GM21423 (cell line): ENCODE measurements around the gene EXOC3L4.
A peak's percentile ranks its signal among the peaks of the same experiment; 100 is the strongest.

Experiments
- ATAC-seq: cut with Tn5 transposase; IDR thresholded peaks from one replicate; pipeline ENCODE4 v1.9.1; 2021; ENCODE audit warnings: mild to moderate bottlenecking, moderate library complexity; ENCODE audit not compliant: unreplicated experiment

The EXOC3L4 gene

DNA sequence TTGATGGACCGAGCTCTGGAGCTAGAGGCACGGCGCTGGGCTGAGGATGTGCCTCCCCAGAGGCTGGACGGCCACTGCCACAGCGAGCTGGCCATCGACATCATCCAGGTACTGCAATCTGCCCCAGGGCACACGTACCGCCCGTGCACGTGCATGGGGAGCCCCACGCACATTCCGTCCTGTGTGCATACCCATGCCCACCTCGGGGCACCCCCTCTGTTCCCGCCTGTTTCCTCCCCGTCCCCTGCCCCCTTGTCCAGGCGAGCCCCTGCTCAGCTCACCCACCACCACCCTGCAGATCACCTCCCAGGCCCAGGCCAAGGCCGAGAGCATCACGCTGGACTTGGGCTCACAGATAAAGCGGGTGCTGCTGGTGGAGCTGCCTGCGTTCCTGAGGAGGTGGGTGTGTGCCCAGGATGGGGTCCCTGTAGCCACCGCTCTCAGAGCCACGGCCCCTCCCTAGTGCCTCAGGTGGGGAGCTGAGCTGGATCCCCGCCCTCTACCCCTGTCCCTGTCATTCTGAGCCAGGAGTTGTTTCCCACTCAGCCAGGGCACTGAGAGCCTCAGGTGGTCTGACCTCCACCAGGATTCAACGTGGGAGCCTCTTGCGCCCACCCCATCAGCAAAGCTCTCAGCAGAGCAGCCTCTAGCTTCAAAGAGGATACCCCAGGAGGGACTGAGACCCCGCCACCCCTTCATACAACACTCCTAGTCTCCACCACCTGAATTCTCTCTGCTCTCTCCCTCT is 35.7 kb downstream of the EXOC3L4 start:
- ATAC-seq: no peak

DNA sequence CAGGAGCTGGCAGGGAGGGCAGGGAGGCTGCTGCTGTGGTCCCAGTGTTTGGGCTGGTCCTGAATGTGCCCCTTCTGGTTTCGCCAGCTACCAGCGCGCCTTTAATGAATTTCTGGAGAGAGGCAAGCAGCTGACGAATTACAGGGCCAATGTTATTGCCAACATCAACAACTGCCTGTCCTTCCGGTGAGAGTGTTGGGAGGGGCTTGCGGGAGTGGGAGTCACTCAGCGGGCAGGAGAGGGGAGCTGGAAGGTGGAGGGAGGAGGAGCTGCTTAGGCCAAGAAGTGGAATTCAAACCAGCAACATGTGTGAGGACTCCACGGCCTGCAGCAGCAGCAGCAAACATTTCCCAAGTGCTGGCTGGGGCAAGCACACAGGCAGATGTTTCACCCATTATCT is 36.4 kb downstream of the EXOC3L4 start:
- ATAC-seq: no peak

DNA sequence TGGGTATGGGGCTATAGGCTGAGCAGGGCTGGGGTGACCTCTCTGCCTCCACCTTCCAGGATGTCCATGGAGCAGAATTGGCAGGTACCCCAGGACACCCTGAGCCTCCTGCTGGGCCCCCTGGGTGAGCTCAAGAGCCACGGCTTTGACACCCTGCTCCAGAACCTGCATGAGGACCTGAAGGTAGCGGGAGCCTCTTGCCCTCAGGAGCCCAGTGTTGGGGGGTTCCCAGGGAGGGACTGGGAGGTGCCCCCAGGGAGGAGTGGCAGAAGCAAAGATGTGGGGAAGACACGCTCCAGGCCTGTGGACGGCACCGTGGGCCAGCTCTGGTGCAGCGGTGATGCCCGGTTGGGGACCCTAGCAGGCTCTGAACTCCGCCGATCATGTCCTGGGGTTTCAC is 37.1 kb downstream of the EXOC3L4 start:
- ATAC-seq: no peak

DNA sequence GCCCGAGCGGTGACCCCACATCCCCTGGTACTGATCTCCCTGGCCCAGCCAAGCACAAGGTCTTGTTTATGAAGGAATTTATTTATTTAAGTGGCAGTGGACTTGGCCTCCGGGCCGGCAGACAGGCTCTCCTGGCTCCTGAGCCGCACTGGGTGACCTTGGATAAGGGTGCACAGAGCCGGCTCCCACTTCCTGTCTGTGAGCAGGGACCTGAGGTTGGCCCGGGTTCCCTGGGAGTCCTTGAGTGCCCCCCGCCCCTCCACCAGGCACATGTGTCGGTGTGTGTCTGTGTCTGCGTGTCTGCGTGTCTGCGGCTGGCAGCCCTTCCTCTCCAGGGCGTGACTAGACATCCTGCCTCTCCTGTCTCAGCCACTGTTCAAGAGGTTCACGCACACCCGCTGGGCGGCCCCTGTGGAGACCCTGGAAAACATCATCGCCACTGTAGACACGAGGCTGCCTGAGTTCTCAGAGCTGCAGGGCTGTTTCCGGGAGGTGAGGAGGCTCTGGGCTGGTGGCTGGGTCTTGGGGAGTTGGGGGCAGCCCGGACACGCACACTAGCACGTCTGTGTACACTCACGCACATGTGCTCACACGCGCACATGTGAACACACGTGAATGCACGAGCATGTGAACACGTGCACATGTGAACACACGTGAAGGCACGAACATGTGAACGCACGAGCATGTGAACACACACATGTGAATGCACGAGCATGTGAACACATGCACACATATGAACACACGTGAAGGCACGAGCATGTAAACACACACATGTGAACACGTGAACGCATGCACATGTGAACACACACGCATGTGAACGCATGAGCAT is 38.1 kb downstream of the EXOC3L4 start:
- no peak for ATAC-seq

DNA sequence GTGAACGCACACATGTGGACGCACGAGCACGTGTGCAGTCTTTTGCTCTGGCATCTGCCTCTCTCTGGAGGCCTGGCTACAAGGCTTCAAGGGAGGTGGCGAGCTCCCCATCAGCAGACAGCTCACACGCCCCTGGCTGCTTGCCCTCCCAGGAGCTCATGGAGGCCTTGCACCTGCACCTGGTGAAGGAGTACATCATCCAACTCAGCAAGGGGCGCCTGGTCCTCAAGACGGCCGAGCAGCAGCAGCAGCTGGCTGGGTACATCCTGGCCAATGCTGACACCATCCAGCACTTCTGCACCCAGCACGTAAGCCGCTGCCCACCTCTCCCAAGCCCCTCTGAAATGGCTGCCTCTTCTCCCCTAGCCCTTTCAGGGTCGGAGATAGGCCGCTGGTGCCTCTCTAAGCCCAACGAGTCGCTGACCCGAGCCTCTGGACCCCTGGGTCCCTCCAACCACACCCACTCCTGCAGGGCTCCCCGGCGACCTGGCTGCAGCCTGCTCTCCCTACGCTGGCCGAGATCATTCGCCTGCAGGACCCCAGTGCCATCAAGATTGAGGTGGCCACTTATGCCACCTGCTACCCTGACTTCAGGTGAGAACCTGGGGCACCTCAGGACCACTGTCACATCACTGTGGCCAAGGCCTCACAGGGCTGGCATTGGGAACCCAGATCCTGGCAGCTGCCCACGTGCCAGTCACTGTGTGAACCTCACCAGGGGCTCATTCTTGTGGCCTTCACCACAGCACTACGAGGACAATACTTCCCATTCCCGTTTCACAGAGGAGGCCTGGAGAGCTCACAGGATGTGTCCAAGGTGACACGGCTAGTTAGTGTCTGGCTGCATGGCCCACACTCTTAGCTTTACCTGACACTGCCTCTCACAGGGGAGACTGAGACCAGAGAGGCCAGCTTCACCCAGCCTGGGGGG is 39.0 kb downstream of the EXOC3L4 start:
- no peak for ATAC-seq

DNA sequence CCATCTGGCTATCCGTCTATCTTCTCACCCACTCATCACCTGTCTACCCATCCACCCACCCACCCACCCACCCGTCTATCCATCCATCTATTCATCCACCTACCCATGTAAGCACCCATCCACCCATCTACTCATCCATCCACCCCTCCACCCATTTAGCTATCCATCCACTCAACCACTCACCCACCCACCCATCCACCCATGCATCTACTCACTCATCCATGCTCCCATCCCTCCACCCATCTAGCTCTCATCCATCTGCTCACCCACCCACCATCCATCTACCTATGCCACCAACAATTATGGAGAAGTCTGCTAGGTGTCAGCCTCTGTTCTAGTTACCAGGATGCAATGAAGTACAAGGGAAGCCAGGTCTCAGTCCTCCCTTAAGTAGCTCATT is 39.9 kb downstream of the EXOC3L4 start:
- no peak for ATAC-seq

DNA sequence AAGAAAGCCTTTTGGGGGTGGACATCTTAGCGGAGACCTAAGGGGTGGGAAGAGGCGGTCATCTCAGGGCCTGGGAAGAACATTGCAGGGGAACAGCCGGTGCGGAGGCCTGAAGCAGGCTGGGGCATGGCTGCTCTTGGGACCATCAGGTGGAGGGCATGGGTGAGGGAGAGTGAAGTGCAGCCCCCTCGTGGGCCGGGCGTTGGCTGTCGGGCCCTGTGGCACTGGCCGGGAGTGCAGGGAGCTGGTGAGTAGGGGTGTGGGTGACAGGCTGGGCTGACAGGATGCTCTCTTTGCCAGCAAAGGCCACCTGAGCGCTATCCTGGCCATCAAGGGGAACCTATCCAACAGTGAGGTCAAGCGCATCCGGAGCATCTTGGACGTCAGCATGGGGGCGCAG is 40.4 kb downstream of the EXOC3L4 start:
- no peak for ATAC-seq

DNA sequence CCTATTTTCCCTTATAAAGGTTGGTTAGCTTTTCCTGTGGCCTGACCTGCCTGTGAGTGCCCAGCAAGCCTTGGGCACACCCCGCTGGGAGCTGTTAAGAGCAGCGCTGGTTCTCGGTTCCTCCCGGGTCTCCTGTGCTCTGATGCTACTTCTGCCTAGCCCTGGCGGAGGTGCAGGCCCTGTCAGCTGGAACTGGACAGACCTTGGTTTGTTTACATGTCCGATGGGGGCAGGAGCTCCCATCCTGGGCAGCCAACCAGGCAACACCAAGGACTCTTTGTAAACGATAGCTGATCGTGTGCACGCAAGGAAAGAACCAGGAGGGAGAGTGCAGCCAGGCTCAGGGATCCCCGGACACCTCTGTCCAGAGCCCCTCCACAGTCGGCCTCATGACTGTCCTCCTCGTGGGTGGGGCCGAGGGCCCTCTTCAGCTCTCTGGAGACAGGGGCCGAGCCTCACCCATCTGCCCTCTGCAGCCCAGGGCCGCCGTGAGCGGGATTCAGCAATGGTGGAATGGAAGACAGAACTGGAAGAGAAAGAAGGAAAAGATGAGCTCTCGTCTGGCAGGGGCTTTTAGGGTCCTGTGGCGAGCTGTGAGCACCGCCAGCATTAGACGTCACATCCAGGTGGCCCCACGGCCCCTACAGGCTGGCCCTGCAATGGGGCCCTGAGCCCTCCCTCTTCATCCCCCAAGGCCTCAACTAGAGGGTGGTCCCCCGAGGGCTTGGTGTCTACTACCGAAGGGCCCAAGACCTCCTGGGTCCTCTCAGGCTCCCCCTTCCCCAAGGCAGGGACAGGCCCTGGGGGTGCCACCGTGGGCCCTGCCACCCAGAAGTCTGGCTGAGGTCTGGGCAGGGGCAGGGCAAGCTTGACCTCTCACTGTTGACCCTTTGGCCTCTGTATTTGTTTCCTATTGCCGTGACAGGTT is 41.1 kb downstream of the EXOC3L4 start:
- no peak for ATAC-seq

DNA sequence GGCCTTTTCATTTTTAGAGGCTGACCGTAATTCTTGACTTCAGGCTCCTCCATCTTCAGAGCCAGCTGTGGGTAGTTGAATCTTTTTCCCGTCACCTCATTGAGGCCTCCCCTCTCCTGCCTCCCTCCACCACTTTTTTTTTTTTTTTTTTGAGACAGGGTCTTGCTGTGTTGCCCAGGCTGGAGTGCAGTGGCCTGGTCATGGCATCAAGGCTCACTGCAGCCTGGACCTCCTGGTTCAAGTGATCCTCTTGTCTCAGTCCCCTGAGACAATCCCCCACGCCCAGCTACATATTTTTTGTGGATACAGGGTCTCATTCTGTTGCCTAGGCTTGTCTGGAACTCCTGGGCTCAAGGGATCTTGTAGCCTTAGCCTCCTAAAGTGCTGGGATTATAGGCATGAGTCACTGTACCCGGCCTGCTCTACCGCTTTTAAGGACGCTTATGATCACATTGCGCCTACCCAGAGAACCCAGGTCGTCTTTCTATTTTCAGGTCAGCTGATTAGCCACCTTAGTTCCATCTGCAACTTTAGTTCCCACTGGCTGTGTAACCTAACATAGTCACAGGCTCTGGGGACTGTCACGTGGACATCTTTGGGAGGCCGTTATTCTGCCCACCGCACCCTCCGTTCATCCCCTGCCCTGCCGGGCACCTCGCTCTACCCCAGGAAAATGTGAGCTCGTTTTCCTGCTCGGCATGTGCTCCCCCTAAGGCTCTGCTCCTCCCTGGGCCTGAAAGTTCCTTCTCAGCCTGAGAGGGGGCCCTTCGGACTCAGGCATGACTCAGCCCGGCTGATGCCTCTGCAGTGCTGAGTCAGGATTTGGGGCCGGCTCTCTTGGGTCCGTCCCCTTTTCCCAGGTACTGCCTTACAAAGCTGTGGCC is 42.1 kb downstream of the EXOC3L4 start:
- ATAC-seq: no peak

DNA sequence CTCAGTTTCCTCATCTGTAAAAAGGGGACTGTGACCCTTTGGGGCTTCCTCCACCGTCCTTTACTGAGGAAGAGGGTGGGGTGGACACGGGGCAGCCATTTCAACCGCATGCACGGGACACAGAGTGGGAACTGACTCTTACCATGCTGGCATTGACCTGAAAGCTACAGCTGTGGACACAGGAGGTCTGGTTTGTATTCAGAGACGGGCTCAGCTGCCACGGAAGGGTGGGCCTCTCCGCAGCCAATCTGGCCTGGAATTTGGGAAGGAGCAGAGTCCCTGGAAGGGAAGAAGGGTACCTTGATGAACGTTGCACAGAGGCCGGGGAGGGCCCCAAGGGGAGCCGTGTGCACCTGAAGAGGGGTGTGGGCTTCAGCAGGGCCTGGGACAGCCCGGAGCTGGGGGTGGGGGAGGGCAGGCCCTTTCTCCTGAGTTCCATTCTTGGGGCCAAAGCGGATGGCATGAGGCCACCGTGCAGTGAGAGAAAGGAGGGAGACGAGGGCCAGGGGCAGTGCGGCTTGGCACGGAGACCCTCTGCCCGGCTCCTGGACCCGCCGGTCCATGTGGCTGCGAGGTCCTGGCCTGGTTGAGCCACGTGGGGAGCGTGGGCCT is 43.3 kb downstream of the EXOC3L4 start:
- ATAC-seq: no peak

DNA sequence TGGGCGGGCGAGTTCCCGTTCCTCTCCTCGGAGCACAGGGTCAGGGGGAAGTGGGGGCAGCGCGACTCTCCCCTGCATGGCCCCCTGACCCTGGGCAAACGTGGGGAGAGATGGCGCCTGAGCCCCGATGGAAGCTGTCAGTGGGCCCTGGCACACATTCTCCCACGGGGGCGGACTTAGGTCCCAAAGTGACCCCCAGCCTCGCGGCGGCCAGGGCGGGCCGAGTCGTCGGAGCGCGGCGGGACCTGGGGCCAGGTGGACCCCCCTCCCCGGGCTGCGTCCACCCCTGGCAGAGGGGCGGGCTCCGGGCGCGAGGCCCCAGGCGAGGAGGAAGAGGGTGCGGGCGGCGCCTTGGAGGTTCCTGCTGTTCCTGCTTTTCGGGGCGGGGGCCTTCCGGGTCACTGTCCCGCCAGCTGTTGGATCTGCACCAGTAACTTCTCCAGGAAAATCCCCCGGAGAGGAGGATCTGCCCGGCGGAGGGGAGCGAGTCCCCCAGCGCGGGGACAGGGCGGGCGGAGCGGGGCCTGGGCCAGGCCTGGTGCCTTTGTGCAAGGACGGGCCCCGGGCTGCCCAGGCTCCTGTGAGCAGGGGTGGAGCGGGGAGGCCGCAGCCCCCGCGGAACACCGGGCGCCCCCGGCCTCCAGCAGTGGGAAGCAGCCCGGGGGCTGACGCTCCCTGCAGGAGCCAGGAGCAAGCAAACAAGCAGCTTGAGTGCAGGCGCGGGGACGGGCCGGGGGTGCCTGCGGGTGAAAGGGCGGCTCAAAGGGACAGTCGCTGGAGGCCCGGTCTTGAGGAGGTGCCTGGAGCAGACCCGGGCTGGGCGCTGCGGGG is 44.0 kb downstream of the EXOC3L4 start:
- no peak for ATAC-seq

DNA sequence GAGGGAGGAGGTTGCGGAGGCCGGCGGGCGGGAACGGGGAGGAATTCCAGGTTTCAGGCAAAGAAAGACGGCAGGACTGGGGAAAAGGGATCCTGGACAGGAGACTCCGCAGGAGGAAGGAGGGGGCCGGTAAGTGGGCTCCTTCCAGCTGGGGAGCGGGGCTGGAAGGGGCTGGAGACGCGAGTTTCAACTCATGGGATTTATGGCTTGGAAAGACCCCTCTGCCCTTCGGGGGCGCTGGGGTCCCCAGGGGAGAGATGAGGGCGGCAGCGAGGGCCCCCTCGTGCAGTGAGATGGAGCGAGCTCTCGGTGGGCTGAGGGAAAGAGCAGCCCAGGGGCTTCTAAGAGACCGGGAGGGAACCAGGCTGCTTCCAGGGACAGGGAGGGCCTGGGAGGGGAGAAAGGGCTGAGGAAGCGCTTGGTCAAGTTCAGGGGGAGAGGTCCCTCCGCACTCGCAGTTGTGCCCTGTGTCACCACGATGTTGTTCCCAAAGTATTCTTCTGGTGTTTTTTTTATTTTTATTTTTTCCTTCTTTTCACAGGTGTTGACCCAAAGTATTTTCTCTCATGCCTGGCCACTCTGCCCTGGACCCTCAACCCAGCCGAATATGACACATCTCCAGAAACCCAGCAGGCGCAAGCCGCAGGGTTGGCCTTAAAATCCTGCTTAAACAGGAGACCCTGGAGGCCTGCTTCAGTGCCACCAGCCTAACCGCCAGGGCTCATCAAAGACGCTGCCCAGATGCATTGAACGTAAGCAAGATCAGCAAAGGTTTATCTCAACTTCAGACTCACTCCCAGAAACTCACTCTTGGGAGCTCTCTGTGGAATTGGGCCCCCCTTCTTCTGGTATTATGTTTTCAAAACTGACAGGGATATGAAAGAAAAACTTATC is 44.9 kb downstream of the EXOC3L4 start:
- no peak for ATAC-seq

DNA sequence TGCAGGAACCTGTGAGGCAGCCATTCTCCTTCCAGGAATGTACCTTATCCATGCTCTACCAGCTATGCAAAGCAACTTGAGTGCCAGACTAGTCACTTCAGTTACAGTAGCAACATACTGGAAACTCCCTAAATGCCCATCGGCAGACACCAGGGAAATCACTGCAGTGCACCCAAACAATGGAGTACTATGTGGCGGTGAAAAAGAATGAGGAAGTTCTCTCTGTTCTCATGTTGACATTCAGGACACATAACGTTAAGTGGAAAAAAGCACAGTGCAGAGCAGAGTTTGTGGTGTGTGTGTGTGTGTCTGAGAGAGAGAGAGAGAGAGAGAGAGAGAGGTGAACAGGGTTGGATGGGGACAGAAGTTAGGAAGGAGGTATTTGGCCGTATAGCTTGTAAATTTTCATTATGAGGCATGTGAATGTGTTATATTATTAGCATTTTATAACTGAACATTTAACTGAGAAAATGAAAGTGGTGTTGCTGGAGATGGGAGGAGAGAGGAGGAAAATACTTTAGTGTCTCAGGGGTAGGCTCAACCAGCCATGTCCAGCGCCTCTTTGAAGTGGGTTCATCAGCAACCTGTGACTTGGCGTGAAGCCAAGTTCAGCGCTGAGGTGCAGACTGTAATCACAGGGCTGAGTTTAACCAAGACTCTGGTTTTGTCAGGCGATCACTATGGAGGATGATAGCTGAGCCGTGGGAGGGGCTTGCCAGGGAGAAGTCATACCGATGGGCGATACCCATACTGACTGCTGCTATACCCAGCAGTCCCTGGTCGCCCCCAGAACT is 46.0 kb downstream of the EXOC3L4 start:
- ATAC-seq: peak; percentile 56

DNA sequence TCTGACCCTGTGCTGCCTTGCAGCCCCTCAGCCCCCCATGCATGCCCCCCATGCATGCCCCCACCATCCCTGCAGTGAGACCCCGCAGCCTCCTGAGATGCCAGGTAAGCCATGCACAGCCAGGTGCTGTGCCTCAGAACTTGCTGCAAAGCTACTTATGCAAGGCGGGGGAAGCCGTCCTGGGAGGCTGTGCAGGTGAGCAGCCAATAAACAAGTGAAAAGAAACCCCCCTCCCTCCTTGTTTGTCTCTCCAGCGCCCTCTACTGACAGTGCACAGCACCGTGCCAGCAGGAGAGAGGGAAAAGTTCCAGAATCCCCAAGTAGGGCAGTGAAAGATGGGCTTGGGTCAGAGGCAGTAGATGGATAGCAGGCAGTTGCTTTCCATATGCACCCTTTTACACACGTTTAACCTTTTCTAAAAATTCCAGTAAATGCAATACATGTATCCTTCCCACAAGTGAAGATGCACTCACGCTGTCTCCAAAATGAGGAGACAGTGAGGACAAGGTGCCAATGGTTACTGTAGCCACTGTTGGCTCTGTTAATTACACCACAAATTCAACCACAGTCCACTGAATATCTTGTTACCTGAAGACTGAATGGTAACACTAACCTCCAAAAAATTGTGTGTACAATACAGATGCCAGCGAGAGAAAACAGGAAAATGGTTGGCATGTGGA is 46.7 kb downstream of the EXOC3L4 start:
- no peak for ATAC-seq

DNA sequence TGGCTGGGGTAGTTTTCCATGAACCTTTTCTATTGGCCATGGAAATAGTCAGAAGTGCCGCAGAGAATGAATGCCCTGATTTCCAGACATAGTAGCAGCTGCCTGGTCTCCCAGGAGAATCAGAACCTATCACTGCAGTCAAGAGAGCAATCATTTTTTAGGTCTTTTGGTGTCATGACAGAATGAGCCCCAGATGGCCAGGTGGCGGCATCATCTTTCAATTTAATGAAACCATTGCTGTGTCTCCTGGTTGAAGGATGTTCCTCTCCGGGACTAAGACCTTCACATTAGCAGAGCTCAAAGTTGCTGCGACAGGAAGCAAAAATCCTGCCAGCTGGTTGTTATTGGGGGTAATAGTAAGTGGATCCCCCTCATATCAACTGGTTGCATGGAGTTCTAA is 47.5 kb downstream of the EXOC3L4 start:
- no peak for ATAC-seq
